A673 (cell line): ENCODE data around the gene CFAP61.

Experiments used
- EZH2 ChIP-seq: fragments of 200-600 bp; sonication (generic); IDR thresholded peaks from 2 replicates; pipeline ENCODE4 v1.6.1; 2017; ENCODE audit warnings: borderline replicate concordance, low read depth, mild to moderate bottlenecking, mixed read lengths, antibody characterized with exemption, low read length; ENCODE audit not compliant: poor library complexity, severe bottlenecking
- TF ChIP-seq, protein P1 (sequence below): fragments of 300-800, 200-600 bp; sonication (generic); conservative IDR thresholded peaks from 2 replicates; pipeline ENCODE4 v1.5.1; 2017; ENCODE audit warnings: low read depth, mild to moderate bottlenecking, antibody characterized with exemption, low read length, moderate library complexity, mixed read lengths

- TF ChIP-seq, protein P1, sequence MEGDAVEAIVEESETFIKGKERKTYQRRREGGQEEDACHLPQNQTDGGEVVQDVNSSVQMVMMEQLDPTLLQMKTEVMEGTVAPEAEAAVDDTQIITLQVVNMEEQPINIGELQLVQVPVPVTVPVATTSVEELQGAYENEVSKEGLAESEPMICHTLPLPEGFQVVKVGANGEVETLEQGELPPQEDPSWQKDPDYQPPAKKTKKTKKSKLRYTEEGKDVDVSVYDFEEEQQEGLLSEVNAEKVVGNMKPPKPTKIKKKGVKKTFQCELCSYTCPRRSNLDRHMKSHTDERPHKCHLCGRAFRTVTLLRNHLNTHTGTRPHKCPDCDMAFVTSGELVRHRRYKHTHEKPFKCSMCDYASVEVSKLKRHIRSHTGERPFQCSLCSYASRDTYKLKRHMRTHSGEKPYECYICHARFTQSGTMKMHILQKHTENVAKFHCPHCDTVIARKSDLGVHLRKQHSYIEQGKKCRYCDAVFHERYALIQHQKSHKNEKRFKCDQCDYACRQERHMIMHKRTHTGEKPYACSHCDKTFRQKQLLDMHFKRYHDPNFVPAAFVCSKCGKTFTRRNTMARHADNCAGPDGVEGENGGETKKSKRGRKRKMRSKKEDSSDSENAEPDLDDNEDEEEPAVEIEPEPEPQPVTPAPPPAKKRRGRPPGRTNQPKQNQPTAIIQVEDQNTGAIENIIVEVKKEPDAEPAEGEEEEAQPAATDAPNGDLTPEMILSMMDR = no peak
- no peak for TF ChIP-seq EZH2
Observed at GRCh38 chr20:20227013-20227571, 174.8 kb downstream of the CFAP61 start.
